CD4-positive, CD25-positive, alpha-beta regulatory T cell (primary cell): ENCODE data around the gene IL17RA. TPM values are rescaled to one million over a fixed set of nuclear protein-coding genes. Genes with fewer than 3 reads are reported as not detected.
"Not testable (repeated sequence)": the region's sequence is repeated elsewhere in the genome, so short reads cannot be mapped to it uniquely, and the experiment has no call there.

Experiments used
- ATAC-seq, 2 donors: fragments of 150-1000 bp; cut with Tn5 transposase; one replicate each; pipeline ENCODE4 v1.10.0; 2021; ENCODE audit warnings: low read depth in 2 of 2, moderate number of reproducible peaks in 2 of 2, moderate library complexity in 1 of 2
- DNase-seq, 3 donors: peaks; one replicate each; pipeline versions ENCODE4 v3.0.0 to v3.0.0-alpha.2; 2012 to 2022; ENCODE audit warnings: mixed read lengths in 1 of 3
- H3K27ac ChIP-seq: one replicate; pipeline ENCODE4 v1.7.0; 2013; ENCODE audit warnings: mild to moderate bottlenecking, low read length; ENCODE audit not compliant: insufficient read depth, poor library complexity, severe bottlenecking
- H3K27me3 ChIP-seq: one replicate; pipeline ENCODE4 v1.7.0; 2013; ENCODE audit warnings: low read length; ENCODE audit not compliant: control insufficient read depth, insufficient read depth
- H3K36me3 ChIP-seq: one replicate; pipeline ENCODE4 v1.7.0; 2013; ENCODE audit warnings: mild to moderate bottlenecking, low read length, moderate library complexity; ENCODE audit not compliant: control insufficient read depth, insufficient read depth
- H3K4me1 ChIP-seq: 2 replicates; pipeline ENCODE4 v1.7.0; 2013; ENCODE audit warnings: mild to moderate bottlenecking, low read length; ENCODE audit not compliant: insufficient read depth, control insufficient read depth, poor library complexity, severe bottlenecking
- H3K4me3 ChIP-seq: one replicate; pipeline ENCODE4 v1.7.0; 2013; ENCODE audit warnings: low read depth, mild to moderate bottlenecking, low read length, moderate library complexity
- H3K9me3 ChIP-seq, 2 experiments: 1 replicate in 1 of 2; 2 replicates in 1 of 2; pipeline ENCODE4 v1.7.0; 2013; ENCODE audit warnings: low read length in 2 of 2, mild to moderate bottlenecking in 1 of 2, moderate library complexity in 1 of 2; ENCODE audit not compliant: control insufficient read depth in 2 of 2
- H3K27ac Mint-ChIP-seq, 3 donors: one replicate each; pipeline ENCODE4 v1.8.0; 2020 to 2022; ENCODE audit warnings: mild to moderate bottlenecking in 3 of 3, mixed read lengths in 3 of 3, moderate library complexity in 2 of 3
- H3K27me3 Mint-ChIP-seq: one replicate; pipeline ENCODE4 v1.8.0; 2022; ENCODE audit warnings: mild to moderate bottlenecking, mixed read lengths
- H3K36me3 Mint-ChIP-seq: one replicate; pipeline ENCODE4 v1.8.0; 2020; ENCODE audit warnings: mixed read lengths
- H3K4me1 Mint-ChIP-seq, 4 donors: one replicate each; pipeline ENCODE4 v1.8.0; 2020 to 2022; ENCODE audit warnings: mixed read lengths in 4 of 4, mild to moderate bottlenecking in 1 of 4
- H3K4me3 Mint-ChIP-seq, 4 donors: one replicate each; pipeline ENCODE4 v1.8.0; 2020 to 2022; ENCODE audit warnings: mild to moderate bottlenecking in 4 of 4, mixed read lengths in 4 of 4, moderate library complexity in 3 of 4
- H3K9me3 Mint-ChIP-seq, 7 donors: one replicate each; pipeline ENCODE4 v1.8.0; 2020 to 2022; ENCODE audit warnings: mixed read lengths in 7 of 7, mild to moderate bottlenecking in 3 of 7, moderate library complexity in 2 of 7
- polyA plus RNA-seq, 4 donors: library from polyadenylated mRNA; unstranded; fragments of 300-500 nt; fragmentation: Illumina TruSeq; gene quantifications; one replicate each; pipeline ENCODE4 v1.2.3, GENCODE V29; 2021
- total RNA-seq: library from RNA; stranded (reverse); gene quantifications from one replicate; pipeline ENCODE4 v1.2.3, GENCODE V29; 2022

IL17RA gene
- total RNA-seq (48.2 TPM), polyA plus RNA-seq (10 to 100 TPM; 21.7 to 34.7 (median 26.0) TPM)

- Histone ChIP-seq H3K27me3 (no peaks in the 10 kb centered on the region), H3K4me1 (peaks cover 47% of the 10 kb centered on the region), H3K4me3 (peak within 1 kb of the TSS; percentile 82), H3K36me3 (no peaks in the 10 kb centered on the region), H3K27ac (peak within 1 kb of the TSS; percentile 81), H3K9me3 (no peaks in the 10 kb centered on the region)
- DNase-seq (peak; percentile 90 to 95 (median 93)), ATAC-seq (peak; percentile 93 to 95)
- Mint-ChIP-seq H3K9me3 (peaks cover 0 to 4% (median 0%) of the 10 kb centered on the region in 7 donors), H3K27me3 (peaks cover 9% of the 10 kb centered on the region), H3K4me1 (peaks cover 0 to 54% (median 30%) of the 10 kb centered on the region in 4 donors), H3K27ac (peak within 1 kb of the TSS; percentile 85 to 93 (median 87)), H3K4me3 (peak within 1 kb of the TSS; percentile 90 to 99 (median 93)), H3K36me3 (no peaks in the 10 kb centered on the region)
Observed at GRCh38 chr22:17084554-17085276, at the start of gene IL17RA. TSS of gene IL17RA (plus strand) at chr22:17085000. CDS start at chr22:17085092, 92 bp downstream.

- peaks cover 3 to 9% (median 4%) of the 10 kb centered on the region in 4 donors for H3K4me1 Mint-ChIP-seq
- peaks cover 24% of the 10 kb centered on the region for H3K27me3 Mint-ChIP-seq
- no peak for DNase-seq
- H3K4me3 Mint-ChIP-seq: peak overlapping the region in 2 of 4 donors; percentile 28 to 73
- no peaks in the 10 kb centered on the region for H3K9me3 ChIP-seq
- peaks cover 3% of the 10 kb centered on the region for H3K27me3 ChIP-seq
- H3K4me3 ChIP-seq: no peak overlapping the region
- H3K36me3 ChIP-seq: no peaks in the 10 kb centered on the region
- no peak overlapping the region for H3K27ac ChIP-seq
- no peak for ATAC-seq
- H3K9me3 Mint-ChIP-seq: peaks cover 0 to 2% (median 0%) of the 10 kb centered on the region in 7 donors
- no peaks in the 10 kb centered on the region for H3K4me1 ChIP-seq
- no peaks in the 10 kb centered on the region for H3K36me3 Mint-ChIP-seq
- H3K27ac Mint-ChIP-seq: no peak overlapping the region
Observed at GRCh38 chr22:17035246-17035645, 49.6 kb upstream of the IL17RA start.

- not testable (repeated sequence) for H3K27ac ChIP-seq, DNase-seq, H3K9me3 Mint-ChIP-seq, H3K9me3 ChIP-seq, ATAC-seq, H3K36me3 ChIP-seq, H3K27ac Mint-ChIP-seq, H3K4me3 ChIP-seq, H3K36me3 Mint-ChIP-seq, H3K4me1 Mint-ChIP-seq, H3K27me3 ChIP-seq, H3K4me1 ChIP-seq
- Mint-ChIP-seq H3K27me3 (peaks cover 28% of the 10 kb centered on the region), H3K4me3 (peak overlapping the region in 3 of 4 donors; percentile 19 to 73 (median 67))
Observed at GRCh38 chr22:17035976-17036841, 48.6 kb upstream of the IL17RA start.

GRCh38 chr22:17036842-17037711 lies 47.7 kb upstream of the IL17RA start:
- not testable (repeated sequence) for H3K4me1 Mint-ChIP-seq, H3K4me1 ChIP-seq, DNase-seq, H3K9me3 ChIP-seq, H3K27ac Mint-ChIP-seq, H3K9me3 Mint-ChIP-seq, H3K36me3 Mint-ChIP-seq, H3K27me3 ChIP-seq, H3K36me3 ChIP-seq, H3K4me3 ChIP-seq, H3K27ac ChIP-seq
- peak overlapping the region in 1 of 4 donors; percentile 39 for H3K4me3 Mint-ChIP-seq
- ATAC-seq: peak; percentile 66 to 76
- H3K27me3 Mint-ChIP-seq: peaks cover 28% of the 10 kb centered on the region

- Histone ChIP-seq H3K4me3 (no peak overlapping the region), H3K27ac (no peak overlapping the region), H3K27me3 (peaks cover 4% of the 10 kb centered on the region), H3K4me1 (no peaks in the 10 kb centered on the region), H3K9me3 (no peaks in the 10 kb centered on the region), H3K36me3 (no peaks in the 10 kb centered on the region)
- ATAC-seq (no peak), DNase-seq (no peak)
- Mint-ChIP-seq H3K27me3 (peaks cover 8% of the 10 kb centered on the region), H3K4me3 (no peak overlapping the region), H3K27ac (peak overlapping the region in 1 of 3 donors; percentile 70), H3K36me3 (no peaks in the 10 kb centered on the region), H3K4me1 (no peaks in the 10 kb centered on the region), H3K9me3 (peaks cover 0 to 6% (median 0%) of the 10 kb centered on the region in 7 donors)
Observed at GRCh38 chr22:17043521-17043920, 41.3 kb upstream of the IL17RA start.

- H3K4me1 ChIP-seq: no peaks in the 10 kb centered on the region
- Mint-ChIP-seq H3K4me1 (no peaks in the 10 kb centered on the region), H3K9me3 (peaks cover 0 to 3% (median 0%) of the 10 kb centered on the region in 7 donors), H3K4me3 (no peak overlapping the region), H3K27ac (no peak overlapping the region), H3K27me3 (peaks cover 4% of the 10 kb centered on the region), H3K36me3 (no peaks in the 10 kb centered on the region)
- H3K36me3 ChIP-seq: no peaks in the 10 kb centered on the region
- no peak for ATAC-seq
- no peak overlapping the region for H3K27ac ChIP-seq
- H3K4me3 ChIP-seq: no peak overlapping the region
- H3K9me3 ChIP-seq: no peaks in the 10 kb centered on the region
- DNase-seq: no peak
- H3K27me3 ChIP-seq: peaks cover 10% of the 10 kb centered on the region
Observed at GRCh38 chr22:17046566-17047348, 38.0 kb upstream of the IL17RA start.

- no peak overlapping the region for H3K4me3 Mint-ChIP-seq
- Histone ChIP-seq H3K27me3 (peaks cover 10% of the 10 kb centered on the region), H3K4me1 (no peaks in the 10 kb centered on the region), H3K9me3 (no peaks in the 10 kb centered on the region), H3K36me3 (no peaks in the 10 kb centered on the region), H3K4me3 (no peak overlapping the region), H3K27ac (no peak overlapping the region)
- H3K27ac Mint-ChIP-seq: no peak overlapping the region
- H3K4me1 Mint-ChIP-seq: no peaks in the 10 kb centered on the region
- DNase-seq (no peak), ATAC-seq (no peak)
- H3K9me3 Mint-ChIP-seq: peaks cover 0 to 3% (median 0%) of the 10 kb centered on the region in 7 donors
- H3K36me3 Mint-ChIP-seq: no peaks in the 10 kb centered on the region
- H3K27me3 Mint-ChIP-seq: peaks cover 4% of the 10 kb centered on the region
Observed at GRCh38 chr22:17047656-17048055, 37.1 kb upstream of the IL17RA start.
